Heart right ventricle (tissue), 16 donors: Measurements from ENCODE around the gene RPSA. TPM values are rescaled to one million over a fixed set of nuclear protein-coding genes. Genes with fewer than 3 reads are reported as not detected.
"Not testable (repeated sequence)": the region's sequence is repeated elsewhere in the genome, so short reads cannot be mapped to it uniquely, and the experiment has no call there.

Source experiments
- ATAC-seq, 8 donors: fragments of 200-7000 bp; cut with Tn5 transposase; one replicate each; pipeline ENCODE4 v1.9.1; 2020; ENCODE audit warnings: mild to moderate bottlenecking in 8 of 8, moderate library complexity in 8 of 8, moderate number of reproducible peaks in 1 of 8
- DNase-seq, 2 donors: peaks; one replicate each; pipeline ENCODE4 v3.0.0-alpha.2; 2020
- H3K27ac ChIP-seq, 10 donors: fragments of 200-600 bp; sonication (generic) in 2 of 10; one replicate each; pipeline versions ENCODE4 v1.5.0 to v1.8.0; 2020 to 2022; ENCODE audit warnings: mild to moderate bottlenecking in 3 of 10
- H3K27me3 ChIP-seq, 7 donors: fragments of 200-600 bp; one replicate each; pipeline ENCODE4 v1.8.0; 2021 to 2022; ENCODE audit warnings: mild to moderate bottlenecking in 2 of 7
- H3K36me3 ChIP-seq, 9 donors: fragments of 200-600 bp; sonication (generic) in 1 of 9; one replicate each; pipeline versions ENCODE4 v1.5.0 to v1.8.0; 2020 to 2022; ENCODE audit warnings: mild to moderate bottlenecking in 2 of 9
- H3K4me1 ChIP-seq, 9 donors: fragments of 200-600 bp; sonication (generic) in 1 of 9; one replicate each; pipeline versions ENCODE4 v1.5.0 to v1.8.0; 2020 to 2022; ENCODE audit warnings: mild to moderate bottlenecking in 4 of 9
- H3K4me3 ChIP-seq, 10 donors: fragments of 200-600 bp; sonication (generic) in 2 of 10; one replicate each; pipeline versions ENCODE4 v1.5.0 to v1.8.0; 2020 to 2022; ENCODE audit warnings: mild to moderate bottlenecking in 7 of 10, moderate library complexity in 2 of 10
- H3K9me3 ChIP-seq, 11 donors: fragments of 200-600 bp in 10 of 11; sonication (generic) in 2 of 11; one replicate each; pipeline versions ENCODE4 v1.5.0 to v1.8.0; 2013 to 2022; ENCODE audit warnings: mild to moderate bottlenecking in 2 of 11, control low read depth in 1 of 11, moderate library complexity in 1 of 11
- WGBS, 2 donors: extraction: QIAGEN DNeasy Blood & Tissue Kit; methylation state at CpG; one replicate each; pipeline ENCODE4 v1.1.7; 2013; ENCODE audit warnings: inconsistent platforms in 1 of 2; 5-methylcytosine and 5-hydroxymethylcytosine counted together
- intact Hi-C, 10 donors: fragments of 100-400 bp; cut with DNase I; formaldehyde crosslinking; loops; one replicate each; pipeline versions ENCODE4 v1.11.1 to v1.14.2; 2022
- polyA plus RNA-seq, 2 donors: library from polyadenylated mRNA; stranded (reverse); fragments of 200-250 nt; gene quantifications; one replicate each; pipeline ENCODE4 v1.2.3, GENCODE V29; 2013
- total RNA-seq, 10 donors: library from RNA; stranded (reverse); fragmentation: NEBNext Ultra II Directional in 3 of 10; extraction: Animal tissue kit (Norgen Biotek cat#: 25700) in 3 of 10; gene quantifications; one replicate each; pipeline versions ENCODE4 v1.2.1 to v1.2.4, GENCODE V29; 2021 to 2023
- TF ChIP-seq, protein P1 (sequence below), 9 donors: fragments of 200-600 bp; sonication (generic) in 2 of 9; IDR thresholded peaks; one replicate each; pipeline versions ENCODE4 v1.5.0 to v1.8.0; 2021 to 2022; ENCODE audit warnings: antibody characterized with exemption in 9 of 9, mild to moderate bottlenecking in 5 of 9, moderate library complexity in 1 of 9
- donor health status: Arrhythmogenic right ventricular cardiomyopathy.
- donor health status: ischemic (EF 13 %, LVEDD 7.1; RV severe dilation, severe dysfunction).
- donor health status: healthy with polysubstance abuse.
- donor health status: DM: no; HTN: yes; CAD: no.
- donor health status: DM: no; HTN: no; CAD: no.
- donor health status: ischemic (EF 25% LVEDD 6.9; RV normal size, moderate dysfunction).
- donor health status: ischemic (EF 25% LVEDD 5.7; RV mildly dilated, moderate dysfunction).
- donor health status: healthy.
- donor health status: DM: yes; HTN: yes; CAD: no.
- donor health status: Ischemic cardiomyopathy.
- donor health status: ischemic (EF 35%, LVEDD 5.7; RV mildly dilated, moderate dysfunction).
- donor health status: nonischemic (EF 11% LVEDD 7.7; RV severe dilation, severe dysfunction).
- donor health status: DM: yes; HTN: yes; CAD: no.
- donor health status: PGD.
- donor health status: ischemic (EF 29% LVEDD 5.4; RV normal size, mild dysfunction).
- donor health status: nonischemic (EF 23%, LVEDD 6.1; RV moderate dilation, normal function).

RPSA gene
- total and polyA plus RNA-seq, 12 donors = 350 to 1,493 (median 410) TPM

DNA sequence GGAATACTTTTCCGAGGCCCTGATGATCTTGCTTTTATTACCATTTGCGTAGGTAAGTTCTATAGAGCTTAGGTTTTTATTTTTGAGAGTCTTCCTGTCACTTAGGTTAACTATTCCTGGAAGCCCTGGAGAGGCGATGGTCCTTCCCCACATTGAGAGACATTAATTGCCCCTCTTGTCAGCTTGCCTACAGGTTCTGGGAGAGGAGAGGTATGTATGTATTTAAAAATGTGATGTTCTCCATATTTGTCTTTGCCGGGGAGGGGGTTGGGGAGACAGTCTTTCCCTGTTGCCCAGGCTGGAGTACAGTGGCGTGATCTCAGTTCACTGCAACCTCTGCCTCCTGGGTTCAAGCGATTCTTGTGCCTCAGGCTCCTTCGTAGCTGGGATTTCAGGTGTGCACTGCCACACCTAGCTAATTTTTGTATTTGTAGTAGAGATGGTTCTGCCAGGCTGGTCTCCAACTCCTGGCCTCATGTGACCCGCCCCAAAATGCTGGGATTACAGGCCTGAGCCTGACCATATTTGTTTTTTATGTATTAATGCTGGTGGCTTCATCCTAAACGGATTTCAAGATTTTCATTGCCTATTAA lies 6.2 kb downstream of the RPSA start:
- TF ChIP-seq, protein P1, sequence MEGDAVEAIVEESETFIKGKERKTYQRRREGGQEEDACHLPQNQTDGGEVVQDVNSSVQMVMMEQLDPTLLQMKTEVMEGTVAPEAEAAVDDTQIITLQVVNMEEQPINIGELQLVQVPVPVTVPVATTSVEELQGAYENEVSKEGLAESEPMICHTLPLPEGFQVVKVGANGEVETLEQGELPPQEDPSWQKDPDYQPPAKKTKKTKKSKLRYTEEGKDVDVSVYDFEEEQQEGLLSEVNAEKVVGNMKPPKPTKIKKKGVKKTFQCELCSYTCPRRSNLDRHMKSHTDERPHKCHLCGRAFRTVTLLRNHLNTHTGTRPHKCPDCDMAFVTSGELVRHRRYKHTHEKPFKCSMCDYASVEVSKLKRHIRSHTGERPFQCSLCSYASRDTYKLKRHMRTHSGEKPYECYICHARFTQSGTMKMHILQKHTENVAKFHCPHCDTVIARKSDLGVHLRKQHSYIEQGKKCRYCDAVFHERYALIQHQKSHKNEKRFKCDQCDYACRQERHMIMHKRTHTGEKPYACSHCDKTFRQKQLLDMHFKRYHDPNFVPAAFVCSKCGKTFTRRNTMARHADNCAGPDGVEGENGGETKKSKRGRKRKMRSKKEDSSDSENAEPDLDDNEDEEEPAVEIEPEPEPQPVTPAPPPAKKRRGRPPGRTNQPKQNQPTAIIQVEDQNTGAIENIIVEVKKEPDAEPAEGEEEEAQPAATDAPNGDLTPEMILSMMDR (IDR thresholded peaks at IDR 0.05) = no peak

DNA sequence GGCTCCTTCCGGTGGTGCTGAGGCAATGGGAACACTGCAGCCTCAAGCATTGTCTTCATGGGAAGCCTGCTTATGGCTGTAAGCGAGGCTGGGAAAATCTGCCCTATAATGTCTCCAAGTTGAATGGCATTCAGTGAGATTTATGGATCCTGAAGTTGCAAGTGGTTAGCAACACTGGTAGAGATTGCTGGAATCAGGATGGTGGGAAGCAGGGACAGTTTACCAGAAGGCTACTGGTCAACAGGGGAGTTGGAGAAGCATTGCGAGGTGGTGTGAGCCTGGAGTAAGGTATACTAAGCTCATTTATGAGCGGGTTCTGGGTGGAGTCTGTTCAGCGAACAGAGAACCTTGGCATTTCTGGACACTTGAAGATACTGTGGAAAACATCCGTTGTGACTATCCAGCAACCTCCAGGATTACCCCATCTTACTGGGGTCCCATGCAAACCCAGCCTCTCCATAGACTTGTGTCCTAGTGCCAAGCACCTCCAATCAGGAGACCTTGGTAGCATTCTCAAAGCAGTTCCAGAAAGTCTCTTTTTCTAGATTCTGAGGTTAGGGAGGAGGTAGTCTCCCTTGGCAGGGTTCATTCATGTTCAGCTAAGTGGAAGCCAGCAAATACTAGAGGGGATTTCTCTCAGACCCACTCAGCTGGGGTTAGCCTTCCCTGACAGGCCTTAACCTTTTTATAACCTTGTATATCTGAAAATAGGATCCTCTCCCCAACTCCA lies 7.3 kb downstream of the RPSA start:
- no peak for DNase-seq
- intact Hi-C loops = loop anchor here in 1 of 10 donors (5.0 kb wide), 1 partner anchor 33 kb away; no protein-coding TSS in a partner anchor
- TF ChIP-seq, protein P1 (IDR thresholded peaks at IDR 0.05) = no peak
- Histone ChIP-seq H3K27ac (peak overlapping the region in 3 of 10 donors; percentile 7 to 33 (median 22)), H3K4me3 (no peak overlapping the region), H3K27me3 (no peaks in the 10 kb centered on the region), H3K4me1 (peaks cover 2 to 32% (median 14%) of the 10 kb centered on the region in 9 donors), H3K9me3 (no peaks in the 10 kb centered on the region), H3K36me3 (peaks cover 0 to 58% (median 45%) of the 10 kb centered on the region in 9 donors)
- peak in 3 of 8 donors; percentile 4 to 18 (median 16) for ATAC-seq
- WGBS, 2 donors = 81 to 83% methylated on average over 6 of the region's 6 CpGs

More for the DNA sequence above, 6.2 kb downstream of the RPSA start:
- 91 to 94% methylated on average over 9 of the region's 9 CpGs for whole genome bisulfite sequencing, 2 donors
- Histone ChIP-seq H3K36me3 (peaks cover 0 to 69% (median 54%) of the 10 kb centered on the region in 9 donors), H3K9me3 (no peaks in the 10 kb centered on the region), H3K27ac (no peak overlapping the region), H3K4me3 (no peak overlapping the region), H3K27me3 (no peaks in the 10 kb centered on the region), H3K4me1 (peaks cover 2 to 43% (median 25%) of the 10 kb centered on the region in 9 donors)
- intact Hi-C loops = loop anchor here in 1 of 10 donors (5.0 kb wide), 1 partner anchor 35 kb away; no protein-coding TSS in a partner anchor
- DNase-seq (no peak), ATAC-seq (no peak)

DNA sequence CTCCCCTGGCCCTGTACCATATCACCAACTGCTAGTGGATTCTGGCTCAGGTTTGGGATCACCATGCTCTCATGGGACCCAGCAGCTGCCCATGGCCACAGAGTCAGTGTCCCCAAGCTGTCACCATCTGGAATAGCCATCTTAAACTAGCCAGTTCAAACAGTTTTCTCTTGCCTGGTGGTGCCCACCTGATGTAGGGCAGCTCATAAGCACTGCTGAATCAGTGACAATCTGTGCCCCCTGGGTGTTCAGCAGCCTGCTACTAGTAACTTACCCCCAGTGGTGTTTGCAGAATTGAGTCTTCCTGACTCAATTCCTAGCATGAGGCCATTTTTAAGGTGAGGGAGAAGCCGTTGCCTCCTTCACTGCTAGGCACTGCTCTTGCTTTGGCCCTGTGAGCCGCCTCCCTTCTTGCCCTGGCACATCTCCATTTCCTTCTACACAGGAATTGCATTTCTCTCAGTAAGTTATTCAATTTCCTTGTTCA lies 7.9 kb downstream of the RPSA start:
- intact Hi-C loops = loop anchor here in 1 of 10 donors (5.0 kb wide), 1 partner anchor 33 kb away; no protein-coding TSS in a partner anchor
- WGBS, 2 donors = 63 to 75% methylated on average over 2 of the region's 2 CpGs
- H3K4me1 ChIP-seq = peaks cover 0 to 28% (median 12%) of the 10 kb centered on the region in 9 donors
- DNase-seq (no peak), ATAC-seq (peak in 6 of 8 donors; percentile 36 to 83 (median 55))
- TF ChIP-seq, protein P1 (IDR thresholded peaks at IDR 0.05) = no peak
- H3K36me3 ChIP-seq = peaks cover 0 to 52% (median 41%) of the 10 kb centered on the region in 9 donors
- no peak overlapping the region for H3K4me3 ChIP-seq
- H3K27me3 ChIP-seq = no peaks in the 10 kb centered on the region
- H3K9me3 ChIP-seq = no peaks in the 10 kb centered on the region
- peak overlapping the region in 2 of 10 donors; percentile 22 to 33 for H3K27ac ChIP-seq

DNA sequence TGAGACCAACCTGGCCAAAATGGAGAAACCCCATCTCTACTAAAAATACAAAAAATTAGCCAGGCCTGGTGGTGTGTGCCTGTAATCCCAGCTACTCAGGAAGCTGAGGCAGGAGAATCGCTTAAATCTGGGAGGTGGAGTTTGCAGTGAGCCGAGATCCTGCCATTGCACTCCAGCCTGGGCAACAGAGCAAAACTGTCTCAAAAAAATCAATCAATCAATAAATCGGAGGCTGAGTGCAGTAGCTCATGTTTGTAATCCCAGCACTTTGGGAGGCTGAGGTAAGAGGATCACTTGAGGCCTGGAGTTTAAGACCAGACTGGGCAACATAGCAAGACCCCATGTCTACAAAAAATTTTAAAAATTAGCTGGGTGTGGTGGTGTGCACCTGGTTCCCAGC lies 8.8 kb downstream of the RPSA start:
- H3K4me3 ChIP-seq, H3K27ac ChIP-seq, ATAC-seq, H3K27me3 ChIP-seq, DNase-seq, H3K9me3 ChIP-seq: not testable (repeated sequence)
- peaks cover 0 to 23% (median 10%) of the 10 kb centered on the region in 9 donors for H3K4me1 ChIP-seq
- intact Hi-C loops = loop anchor here in 7 of 10 donors (5.0 kb wide), 1 partner anchor 82 kb away; no protein-coding TSS in a partner anchor
- WGBS, 2 donors = 93 to 95% methylated on average over 3 of the region's 3 CpGs
- H3K36me3 ChIP-seq = peaks cover 0 to 44% (median 33%) of the 10 kb centered on the region in 9 donors
